CMK (cell line): ENCODE measurements around the gene FRS3.
A peak's percentile ranks its signal among the peaks of the same experiment; 100 is the strongest.
"Not testable (repeated sequence)": the region's sequence is repeated elsewhere in the genome, so short reads cannot be mapped to it uniquely, and the experiment has no call there.

ENCODE experiments used
- DNase-seq: peaks from one replicate; pipeline ENCODE4 v3.0.0-alpha.2; 2010; ENCODE audit warnings: low read depth

The FRS3 gene, protein sequence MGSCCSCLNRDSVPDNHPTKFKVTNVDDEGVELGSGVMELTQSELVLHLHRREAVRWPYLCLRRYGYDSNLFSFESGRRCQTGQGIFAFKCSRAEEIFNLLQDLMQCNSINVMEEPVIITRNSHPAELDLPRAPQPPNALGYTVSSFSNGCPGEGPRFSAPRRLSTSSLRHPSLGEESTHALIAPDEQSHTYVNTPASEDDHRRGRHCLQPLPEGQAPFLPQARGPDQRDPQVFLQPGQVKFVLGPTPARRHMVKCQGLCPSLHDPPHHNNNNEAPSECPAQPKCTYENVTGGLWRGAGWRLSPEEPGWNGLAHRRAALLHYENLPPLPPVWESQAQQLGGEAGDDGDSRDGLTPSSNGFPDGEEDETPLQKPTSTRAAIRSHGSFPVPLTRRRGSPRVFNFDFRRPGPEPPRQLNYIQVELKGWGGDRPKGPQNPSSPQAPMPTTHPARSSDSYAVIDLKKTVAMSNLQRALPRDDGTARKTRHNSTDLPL

DNA sequence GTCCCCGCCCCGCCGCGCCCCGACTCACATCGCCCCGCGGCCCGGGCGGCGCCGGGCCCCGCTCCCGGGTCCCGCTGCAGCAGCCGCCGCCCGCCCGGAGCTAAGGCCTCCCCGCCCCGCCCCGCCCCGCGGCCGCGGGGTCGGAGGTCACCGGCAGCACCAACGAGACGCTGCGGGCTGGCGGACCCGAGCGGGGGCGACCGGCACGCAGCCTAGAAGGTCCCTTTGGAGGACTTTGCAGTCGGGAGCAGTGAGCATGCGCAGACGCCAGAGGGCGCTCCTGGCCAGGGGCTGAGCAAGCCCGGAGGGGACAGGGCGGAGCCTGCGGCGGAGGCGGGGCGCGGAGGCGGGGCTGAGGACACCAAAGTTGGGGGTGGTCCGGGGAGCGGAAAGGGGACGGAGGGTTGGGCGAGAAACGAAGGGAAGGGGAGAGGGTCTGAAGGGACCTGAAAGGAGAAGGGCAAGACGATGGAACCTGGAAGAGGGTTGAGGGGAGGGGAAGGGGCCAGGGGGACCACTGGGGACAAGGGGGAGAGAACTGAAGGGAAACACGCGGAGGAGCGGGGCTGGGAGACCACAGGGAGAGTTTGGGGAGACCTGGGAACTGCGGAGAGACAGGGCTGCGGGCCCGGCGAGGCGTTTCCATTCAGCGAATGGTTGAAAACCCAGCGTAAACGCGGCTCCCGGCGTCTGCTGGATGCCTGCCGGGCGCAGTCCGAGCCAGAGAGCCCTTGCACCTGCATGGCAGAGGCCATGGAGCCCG lies at the start of gene FRS3:
Gene FRS3 (minus strand): TSS at position 113 of the 763 bp plus-strand sequence. CDS start 2,913 bp downstream, outside the sequence.
- peak; percentile 95 for DNase-seq

DNA sequence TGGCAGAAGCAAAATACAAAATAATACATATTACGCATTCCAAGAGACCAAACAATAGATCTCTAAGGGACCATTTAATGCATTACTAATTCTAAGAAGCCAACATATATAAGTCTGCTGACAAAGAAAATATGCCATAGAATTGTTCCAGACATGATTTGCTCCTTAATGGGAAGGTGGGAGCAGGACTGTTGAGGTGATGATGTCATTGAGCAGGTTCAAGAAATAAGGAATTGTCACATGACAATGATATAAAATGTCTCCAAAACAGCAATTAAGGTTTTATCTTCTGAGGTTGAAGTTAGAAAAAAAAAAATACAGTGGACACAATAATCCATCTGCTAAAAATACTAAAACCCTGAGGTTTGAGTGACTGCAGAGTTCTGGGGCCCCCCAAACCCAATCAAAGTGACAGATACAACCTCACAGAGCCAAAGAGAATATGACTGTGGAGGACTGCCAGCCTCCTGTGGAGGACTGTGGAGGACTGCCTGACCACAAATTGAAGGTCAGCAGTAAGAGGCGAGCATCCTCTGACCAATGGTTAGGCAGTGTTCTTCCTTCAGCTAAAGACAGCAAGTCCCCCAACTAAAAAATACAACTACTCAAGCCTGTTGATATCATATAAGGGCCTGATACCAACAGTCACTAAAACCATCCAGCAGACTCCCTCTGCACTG lies 46.8 kb upstream of the FRS3 start:
- DNase-seq, result no peak

DNA sequence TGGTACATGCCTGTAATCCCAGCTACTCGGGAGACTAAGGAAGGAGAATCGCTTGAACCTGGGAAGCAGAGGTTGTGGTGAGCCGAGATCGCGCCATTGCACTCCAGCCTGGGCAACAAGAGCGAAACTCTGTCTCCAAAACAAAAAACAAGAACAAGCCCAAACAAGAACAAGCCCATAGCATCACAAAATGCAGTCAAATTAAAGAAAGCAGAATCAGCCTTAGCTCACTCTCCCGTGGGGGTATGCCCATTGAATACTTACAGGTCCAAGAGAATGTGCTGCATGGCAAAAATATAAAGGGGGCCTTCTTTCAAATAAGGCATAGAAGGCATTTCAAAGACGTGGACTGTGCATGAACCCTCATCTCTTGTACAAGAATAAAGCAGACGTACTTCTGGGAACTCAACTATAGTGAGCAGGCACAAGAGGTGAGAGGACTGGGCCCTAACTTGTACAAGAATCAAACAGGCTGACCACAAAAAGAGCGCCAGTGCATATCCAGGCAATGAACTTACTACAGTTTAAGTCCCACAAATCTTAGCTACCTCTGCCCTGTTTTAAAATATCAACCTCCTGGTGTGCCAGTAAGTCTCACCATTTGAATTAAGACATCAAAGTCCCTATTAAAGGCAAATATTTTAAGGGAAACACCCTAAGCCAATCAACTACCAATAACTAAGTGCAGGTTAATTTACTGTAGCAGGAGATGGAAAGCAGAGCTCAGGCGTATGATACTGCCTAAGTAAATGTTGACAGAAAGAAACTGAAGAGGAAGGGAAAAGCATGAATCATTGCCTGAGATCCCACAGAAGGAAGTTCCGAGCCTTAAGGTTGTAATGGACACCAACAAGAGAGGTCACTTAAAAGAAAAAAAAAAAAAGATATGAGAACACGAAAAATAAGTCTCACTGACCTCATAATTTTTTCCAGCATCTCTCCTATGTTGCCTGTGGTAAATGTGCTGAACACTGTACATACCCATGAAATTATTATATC lies 45.2 kb upstream of the FRS3 start:
- no peak for DNase-seq

DNA sequence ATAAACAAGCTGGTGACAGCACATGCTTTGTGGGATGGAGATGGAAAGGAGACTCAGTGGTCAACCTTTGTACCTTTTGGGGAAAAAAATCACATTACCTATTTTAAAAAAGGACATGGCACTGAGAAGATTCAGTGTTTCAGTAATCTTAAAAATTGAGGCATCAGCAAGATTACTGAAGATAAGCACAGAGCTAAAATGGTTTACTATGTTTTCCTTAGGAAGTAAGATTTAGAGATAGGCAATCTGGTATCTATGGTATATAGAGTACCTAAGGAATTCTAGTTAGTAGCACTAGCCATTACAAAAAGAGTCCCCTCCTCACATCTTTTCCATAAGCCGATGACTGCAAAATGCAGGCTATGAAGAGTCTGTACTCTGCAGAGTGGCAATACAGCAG lies 43.5 kb upstream of the FRS3 start:
- DNase-seq, result no peak

DNA sequence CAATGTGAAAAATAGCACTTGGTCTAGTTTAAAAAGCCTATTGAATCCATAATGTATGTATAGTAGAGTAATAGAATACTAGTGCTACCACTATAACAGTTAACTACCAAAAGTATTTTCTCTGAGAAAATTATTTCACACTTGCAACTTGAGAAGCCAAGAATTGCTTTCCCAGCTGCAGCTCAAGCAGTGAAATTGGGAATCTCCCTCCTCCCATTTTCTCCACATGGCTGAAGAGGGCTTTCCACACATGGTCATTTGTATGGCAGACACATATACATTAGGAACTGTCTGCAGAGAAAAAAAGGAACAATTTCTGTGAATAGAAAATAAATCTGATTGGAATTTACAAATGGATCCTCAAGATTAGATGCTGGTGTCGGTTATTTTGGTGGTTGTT lies 42.3 kb upstream of the FRS3 start:
- DNase-seq, result no peak

DNA sequence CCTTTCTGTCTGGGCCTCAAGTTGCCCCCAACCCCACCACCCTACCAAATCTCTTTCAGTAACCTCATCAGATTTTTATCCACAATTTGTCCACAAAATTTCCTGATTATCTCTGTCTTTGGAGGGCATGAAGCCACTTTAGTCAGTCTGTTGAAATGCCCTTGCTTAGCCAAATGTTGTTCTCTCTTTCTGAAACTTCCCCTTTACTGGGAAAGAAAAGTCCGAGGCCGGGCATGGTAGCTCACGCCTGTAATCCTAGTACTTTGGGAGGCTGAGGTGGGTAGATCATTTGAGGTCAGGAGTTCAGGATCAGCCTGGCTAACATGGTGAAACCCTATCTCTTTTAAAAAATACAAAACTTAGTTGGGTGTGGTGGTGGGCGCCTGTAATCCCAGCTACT lies 41.6 kb upstream of the FRS3 start:
- no peak for DNase-seq

DNA sequence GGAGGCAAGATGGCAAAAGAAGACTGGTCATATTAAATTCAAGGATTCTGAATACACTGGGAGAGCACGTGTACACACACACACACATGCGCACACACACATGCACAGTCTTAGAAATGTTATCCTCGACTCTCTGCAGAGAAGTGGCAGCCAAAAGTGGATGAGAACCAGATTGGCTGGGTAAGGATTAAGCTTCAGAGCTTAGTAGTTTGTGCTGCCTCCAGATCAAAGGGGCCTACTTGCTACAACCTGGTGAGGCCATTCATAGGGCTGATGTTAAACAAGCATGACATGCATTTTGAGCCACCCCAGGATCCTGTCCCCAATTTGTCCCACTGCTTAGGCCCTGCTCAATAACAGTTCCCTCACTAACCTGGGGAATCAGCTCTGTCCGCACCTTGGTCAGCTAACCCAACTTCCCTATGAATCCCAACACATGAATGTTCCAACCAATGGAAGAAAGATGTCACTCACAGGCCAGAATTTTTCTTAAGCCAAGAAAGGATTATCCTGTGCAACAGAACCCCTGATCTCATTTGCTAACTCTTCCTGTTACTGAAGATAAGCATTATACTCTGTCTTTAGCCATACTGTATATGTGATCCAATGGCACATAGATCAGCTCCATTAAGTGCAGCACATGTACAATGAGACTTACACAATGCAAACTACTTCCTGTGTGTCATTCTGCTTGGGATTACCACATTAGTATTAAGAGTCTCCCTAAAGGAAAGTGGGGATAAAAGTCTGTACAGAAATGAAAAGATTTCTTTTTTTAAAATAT lies 38.8 kb upstream of the FRS3 start:
- DNase-seq, result peak; percentile 24

DNA sequence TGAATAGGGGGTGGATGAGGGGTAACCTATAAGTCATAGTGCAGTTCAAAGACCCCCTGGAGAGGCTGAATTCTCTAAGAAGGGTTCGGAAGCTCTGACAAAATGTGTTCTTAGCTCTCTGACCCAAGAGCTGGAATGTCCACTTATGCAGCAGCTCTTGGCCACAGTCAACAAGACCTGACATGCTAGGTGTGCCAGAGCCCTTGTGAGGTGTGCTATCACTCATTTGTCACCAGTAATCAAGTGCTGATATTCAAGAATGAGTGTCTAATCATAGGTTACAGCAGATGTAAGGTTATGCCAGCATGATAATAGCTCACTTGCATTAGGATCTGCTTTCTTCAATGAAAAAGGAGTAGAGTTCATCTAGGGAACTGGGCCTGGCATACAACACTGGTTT lies 35.9 kb upstream of the FRS3 start:
- DNase-seq, result no peak

DNA sequence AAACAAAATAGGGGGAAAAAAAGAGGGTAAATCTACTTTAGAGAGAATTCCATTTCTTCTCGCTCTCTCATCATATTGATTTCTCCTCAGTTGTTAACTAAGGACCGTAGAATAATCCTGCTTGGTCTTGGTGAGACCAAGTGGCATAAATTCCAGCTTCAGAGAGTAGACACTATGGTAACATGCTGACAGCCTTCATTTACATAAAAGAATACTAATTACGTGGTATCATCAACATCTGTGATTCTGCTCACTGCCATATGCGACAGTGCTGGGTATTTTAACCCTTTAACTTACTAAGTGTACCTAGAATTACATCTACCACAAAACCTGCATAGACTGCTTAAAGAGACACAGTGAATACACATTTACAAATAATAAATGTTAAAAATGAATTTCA lies 34.9 kb upstream of the FRS3 start:
- DNase-seq, result no peak

DNA sequence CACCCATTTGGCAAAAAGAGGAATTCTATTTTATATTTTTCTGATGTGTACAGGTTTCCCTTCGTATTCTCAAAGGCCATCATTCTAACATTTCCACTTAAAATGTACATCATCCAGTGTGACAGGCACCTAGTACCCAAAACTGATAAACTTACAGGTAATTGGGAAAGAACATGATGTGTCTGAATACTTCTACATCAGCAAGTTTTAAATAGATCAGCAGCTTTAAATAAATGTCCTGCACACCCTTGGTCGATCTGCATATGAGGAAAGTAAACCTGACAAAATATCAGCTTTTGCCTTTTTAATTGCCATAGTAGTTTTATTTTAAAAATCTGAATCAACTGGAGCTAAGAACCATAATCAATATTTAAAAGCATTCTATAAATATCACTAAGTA lies 34.3 kb upstream of the FRS3 start:
- DNase-seq, result no peak

DNA sequence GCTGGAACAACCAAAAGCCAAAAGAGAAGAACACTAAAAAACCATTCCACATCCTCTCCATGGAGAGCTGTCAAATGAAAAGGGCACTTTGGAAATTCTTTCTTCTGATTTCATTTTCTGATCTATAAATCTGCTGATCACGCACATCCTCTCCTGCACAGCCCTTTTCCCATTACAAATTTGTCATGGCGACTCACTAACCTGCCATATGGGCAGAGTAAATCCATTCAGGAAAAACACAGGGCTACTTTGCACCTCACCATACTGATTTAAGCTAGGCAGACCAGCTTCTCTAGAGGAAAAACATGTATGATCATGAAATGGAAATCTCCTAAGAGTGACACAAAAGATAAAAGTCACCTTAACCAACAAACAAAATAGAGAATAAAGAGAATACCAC lies 33.8 kb upstream of the FRS3 start:
- no peak for DNase-seq

DNA sequence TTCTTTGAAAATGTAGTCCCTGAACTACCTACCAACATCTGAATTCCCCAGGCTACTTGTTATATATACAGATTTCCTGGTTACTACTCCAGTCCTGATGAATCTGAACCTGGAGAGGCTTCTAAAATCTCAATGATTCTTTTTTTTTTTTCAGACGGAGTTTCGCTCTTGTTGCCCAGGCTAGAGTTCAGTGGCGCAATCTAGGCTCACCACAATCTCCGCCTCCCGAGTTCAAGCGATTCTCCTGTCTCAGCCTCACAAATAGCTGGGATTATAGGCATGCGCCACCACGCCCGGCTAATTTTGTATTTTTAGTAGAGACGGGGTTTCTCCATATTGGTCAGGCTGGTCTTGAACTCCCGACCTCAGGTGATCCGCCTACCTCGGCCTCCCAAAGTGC lies 32.2 kb upstream of the FRS3 start:
- not testable (repeated sequence) for DNase-seq

DNA sequence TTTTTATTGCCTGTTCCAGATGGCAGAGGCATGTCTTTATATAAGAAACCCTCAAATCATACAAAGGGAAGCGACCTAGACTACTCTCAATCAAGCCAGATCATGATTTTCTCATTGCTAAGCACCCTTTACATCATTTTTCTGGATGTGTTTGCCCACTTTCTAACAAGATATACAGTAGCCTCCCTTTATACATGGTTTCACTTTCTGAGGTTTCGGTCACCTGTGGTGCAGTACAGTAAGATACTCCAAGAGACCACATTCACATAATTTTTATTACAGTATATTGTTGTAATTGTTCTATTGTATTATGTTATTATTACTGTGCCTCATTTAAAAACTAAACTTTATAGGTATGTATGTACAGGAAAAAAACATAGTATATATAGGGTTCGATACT lies 31.4 kb upstream of the FRS3 start:
- no peak for DNase-seq

DNA sequence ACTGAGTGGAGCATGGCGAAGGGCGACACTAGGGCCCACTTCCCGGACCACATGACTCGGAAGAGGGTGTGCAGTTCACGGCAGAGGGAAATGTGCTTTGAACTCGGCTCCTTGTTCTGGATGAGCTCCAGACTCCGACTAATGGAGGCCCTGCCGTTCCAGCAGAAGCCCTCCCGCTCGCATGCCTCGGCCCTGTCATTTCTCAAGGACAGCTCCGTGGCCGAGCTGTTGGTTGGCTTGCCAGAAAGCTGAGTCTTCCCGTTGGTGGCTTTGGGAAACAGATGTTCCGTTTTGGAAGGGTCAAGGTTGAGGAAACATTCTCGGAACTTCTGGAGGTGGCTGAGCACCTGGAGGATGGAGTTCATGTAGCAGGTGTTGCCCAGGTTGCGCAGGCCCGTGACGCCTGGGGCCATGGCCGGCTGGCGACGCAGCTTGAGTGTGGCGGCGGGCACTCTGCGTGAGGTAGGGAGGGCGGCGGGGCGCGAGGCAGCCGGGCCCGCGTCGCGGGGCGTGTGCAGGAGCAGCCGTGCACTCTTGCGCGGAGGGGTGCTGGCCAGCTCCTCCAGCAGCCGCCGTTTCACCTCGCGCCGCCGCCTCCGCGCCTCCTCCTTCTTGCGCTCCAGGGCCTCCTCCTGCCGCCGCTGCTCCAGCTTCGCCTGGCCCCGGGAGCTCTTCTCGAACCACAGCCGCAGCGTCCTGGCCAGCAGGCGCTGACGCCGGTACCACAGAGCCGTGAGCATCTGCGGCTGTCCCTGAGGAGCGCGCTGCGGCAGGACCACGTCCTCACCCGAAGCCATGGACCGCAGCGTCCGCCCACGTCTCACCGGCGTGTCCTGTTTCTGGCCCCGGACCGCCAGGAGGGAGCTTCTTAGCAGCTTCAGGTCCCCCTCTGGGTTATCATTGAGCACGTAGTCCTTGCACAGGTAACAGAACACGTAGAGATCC lies 26.4 kb upstream of the FRS3 start:
- DNase-seq, result no peak

DNA sequence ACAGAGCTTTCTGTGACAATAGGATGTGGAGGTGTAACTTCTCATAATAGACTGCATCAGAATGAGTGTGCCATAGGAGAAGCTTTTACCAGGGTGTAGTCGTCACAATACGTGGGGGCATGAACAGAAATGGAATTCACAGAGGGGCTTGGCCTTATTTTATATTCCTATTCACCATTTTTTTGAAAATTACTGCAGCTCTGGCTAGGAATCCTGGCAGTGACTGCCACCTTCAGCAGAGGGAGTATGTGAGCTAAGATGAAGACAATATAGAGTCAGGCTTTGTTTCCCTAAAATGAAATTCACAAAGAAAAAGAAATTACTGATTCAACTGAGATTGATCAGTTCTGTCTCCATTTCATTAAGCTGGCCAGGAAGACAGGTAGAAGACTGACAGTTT lies 21.7 kb upstream of the FRS3 start:
- DNase-seq, result no peak

DNA sequence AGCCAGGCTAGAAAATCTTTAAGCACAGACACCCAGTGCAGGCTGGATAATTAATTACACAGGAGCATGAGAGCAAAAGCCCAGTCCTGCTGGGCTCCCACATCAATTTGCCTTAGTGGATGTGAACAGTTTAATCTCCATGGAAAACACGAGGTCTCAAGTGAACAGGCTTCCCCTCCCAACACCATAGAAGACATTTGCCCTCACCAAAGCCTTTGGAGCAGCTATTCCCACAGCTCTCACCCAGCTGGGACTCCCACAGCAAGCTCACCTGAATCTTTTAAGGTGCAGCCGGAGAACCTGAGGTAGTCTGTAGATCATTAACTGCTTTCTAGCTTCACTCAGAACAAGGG lies 19.8 kb upstream of the FRS3 start:
- DNase-seq, result no peak

DNA sequence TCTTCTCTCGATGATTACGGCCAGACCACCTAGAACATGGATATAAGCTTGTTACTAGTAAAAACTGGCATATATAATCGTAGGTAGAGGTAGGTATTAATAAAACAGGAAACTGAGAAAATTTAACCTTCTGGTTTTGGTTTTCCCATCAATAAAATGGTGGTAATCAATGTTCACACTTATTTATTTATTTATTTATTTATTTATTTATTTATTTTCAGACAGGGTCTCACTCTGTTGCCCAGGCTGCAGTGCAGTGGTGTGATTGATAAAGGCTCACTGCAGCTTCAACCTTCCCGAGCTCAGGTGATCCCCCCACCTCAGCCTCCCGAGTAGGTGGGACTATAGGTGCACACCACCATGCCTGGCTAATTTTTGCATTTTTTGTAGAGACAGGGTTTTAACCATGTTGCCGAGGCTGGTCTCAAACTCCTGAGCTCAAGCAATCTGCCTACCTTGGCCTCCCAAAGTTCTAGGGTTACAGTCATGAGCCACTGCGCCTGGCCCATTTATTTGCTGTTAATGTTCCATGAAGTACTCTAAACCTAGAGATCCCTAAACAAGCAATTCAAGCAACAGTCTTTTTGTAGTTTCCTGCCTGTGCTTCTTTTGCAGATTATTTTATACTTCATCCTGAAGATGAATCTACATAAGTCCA lies 19.3 kb upstream of the FRS3 start:
- DNase-seq, result no peak

DNA sequence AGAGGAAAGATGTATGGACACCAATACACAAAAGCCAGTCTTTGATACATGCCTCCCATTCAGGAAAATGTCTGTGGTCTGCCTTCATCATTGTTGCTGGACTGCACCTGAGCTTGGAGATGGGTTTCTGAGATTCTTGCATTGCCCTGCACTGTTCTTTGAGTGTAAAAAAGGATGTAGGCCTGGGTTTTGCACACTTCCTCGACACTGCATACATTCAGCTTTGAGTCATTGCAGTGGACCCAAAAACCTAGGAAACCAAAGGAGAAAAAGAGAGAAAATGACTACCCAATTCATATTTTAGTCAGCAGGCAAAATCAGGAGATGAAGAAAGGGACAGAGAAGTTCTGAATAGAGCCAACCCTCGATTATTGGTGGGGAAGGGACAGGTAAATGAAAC lies 16.8 kb upstream of the FRS3 start:
- no peak for DNase-seq

DNA sequence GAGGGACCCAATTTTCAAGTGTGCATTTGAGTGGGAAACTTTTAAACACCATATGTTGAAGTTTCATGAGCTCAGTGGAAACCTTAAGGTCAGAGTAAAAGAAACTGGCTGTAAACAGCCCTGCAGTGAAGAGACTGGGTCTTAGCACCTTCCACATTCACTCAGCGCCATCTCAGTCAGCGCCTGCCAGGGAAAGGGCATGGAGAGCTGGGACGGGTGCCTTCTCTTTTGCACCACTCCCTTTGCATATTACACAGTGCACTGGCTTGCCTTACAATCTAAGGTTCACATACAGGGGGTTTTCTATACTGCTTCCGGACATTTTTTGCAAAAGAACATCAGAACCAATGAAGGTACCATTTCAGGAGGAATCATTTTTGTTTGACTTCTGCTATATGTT lies 12.3 kb upstream of the FRS3 start:
- no peak for DNase-seq
